Measurements from ENCODE around the gene GRID1.

GRCh38 chr10:86290933-86291615 is 75.5 kb downstream of the GRID1 start:
- no peak for TF ChIP-seq CTCF (conservative IDR thresholded peaks at IDR 0.05; ENCODE audit: low read depth, low read length)
- no peak for TF ChIP-seq EZH2 (IDR thresholded peaks at IDR 0.05; ENCODE audit: low read length, unreplicated experiment)

Data from PC-3 (cell line).